Aorta (tissue), 5 donors: ENCODE data around the gene E2F6. TPM values are rescaled to one million over a fixed set of nuclear protein-coding genes. Genes with fewer than 3 reads are reported as not detected.

Experiments
- ATAC-seq: fragments of 200-7000 bp; cut with Tn5 transposase; one replicate; pipeline ENCODE4 v1.9.1; 2022; ENCODE audit warnings: moderate library complexity; ENCODE audit not compliant: low FRiP score
- DNase-seq, 2 donors: peaks; one replicate each; pipeline ENCODE4 v3.0.0-alpha.2; 2020
- H3K27ac ChIP-seq, 2 donors: one replicate each; pipeline ENCODE4 v1.5.1; 2013; ENCODE audit warnings: low read length in 2 of 2, mild to moderate bottlenecking in 2 of 2, moderate library complexity in 2 of 2, control low read depth in 1 of 2, inconsistent platforms in 1 of 2, low read depth in 1 of 2
- H3K27me3 ChIP-seq, 2 donors: one replicate each; pipeline ENCODE4 v1.6.1; 2013; ENCODE audit warnings: control low read depth in 1 of 2, low read length in 1 of 2, mild to moderate bottlenecking in 1 of 2, moderate library complexity in 1 of 2; ENCODE audit not compliant: insufficient read depth in 2 of 2, control insufficient read depth in 1 of 2
- H3K36me3 ChIP-seq, 2 donors: one replicate each; pipeline ENCODE4 v1.6.1; 2013; ENCODE audit warnings: control low read depth in 1 of 2, low read length in 1 of 2, mild to moderate bottlenecking in 1 of 2; ENCODE audit not compliant: insufficient read depth in 2 of 2, control insufficient read depth in 1 of 2
- H3K4me1 ChIP-seq, 2 donors: one replicate each; pipeline ENCODE4 v1.6.1; 2013; ENCODE audit warnings: low read length in 2 of 2, control low read depth in 1 of 2, mild to moderate bottlenecking in 1 of 2, moderate library complexity in 1 of 2; ENCODE audit not compliant: insufficient read depth in 2 of 2, control insufficient read depth in 1 of 2
- H3K4me3 ChIP-seq, 2 donors: one replicate each; pipeline ENCODE4 v1.5.1; 2013; ENCODE audit warnings: low read length in 2 of 2, control low read depth in 1 of 2, mild to moderate bottlenecking in 1 of 2
- H3K9me3 ChIP-seq: one replicate; pipeline ENCODE4 v1.6.1; 2013; ENCODE audit warnings: mild to moderate bottlenecking, low read length; ENCODE audit not compliant: control insufficient read depth
- WGBS, 2 donors: extraction: QIAGEN DNeasy Blood & Tissue Kit; methylation state at CpG; one replicate each; pipeline ENCODE4 v1.1.7; 2013; 5-methylcytosine and 5-hydroxymethylcytosine counted together
- intact Hi-C, 2 donors: fragments of 100-400 bp; cut with DNase I; formaldehyde crosslinking; loops; one replicate each; pipeline versions ENCODE4 v1.14.2 to v1.15.0; 2022
- polyA plus RNA-seq, 2 donors: library from polyadenylated mRNA; stranded (reverse); fragments of 200-250 nt; gene quantifications; one replicate each; pipeline ENCODE4 v1.2.3, GENCODE V29; 2013
- total RNA-seq, 2 donors: library from RNA; stranded (reverse); fragmentation: NEBNext Ultra II Directional; extraction: Animal tissue kit (Norgen Biotek cat#: 25700); gene quantifications; one replicate each; pipeline ENCODE4 v1.2.1, GENCODE V29; 2021
- donor health status: healthy with polysubstance abuse.
- donor health status: Bipolar disorder and iron deficiency.
- donor health status: DM: no; HTN: no; CAD: no.
- donor health status: DM: no; HTN: no; CAD: no.
- donor health status: DM: yes; HTN: yes; CAD: no.

The E2F6 gene
- total and polyA plus RNA-seq, 4 donors, result 8.6 to 13.4 (median 9.4) TPM

DNA sequence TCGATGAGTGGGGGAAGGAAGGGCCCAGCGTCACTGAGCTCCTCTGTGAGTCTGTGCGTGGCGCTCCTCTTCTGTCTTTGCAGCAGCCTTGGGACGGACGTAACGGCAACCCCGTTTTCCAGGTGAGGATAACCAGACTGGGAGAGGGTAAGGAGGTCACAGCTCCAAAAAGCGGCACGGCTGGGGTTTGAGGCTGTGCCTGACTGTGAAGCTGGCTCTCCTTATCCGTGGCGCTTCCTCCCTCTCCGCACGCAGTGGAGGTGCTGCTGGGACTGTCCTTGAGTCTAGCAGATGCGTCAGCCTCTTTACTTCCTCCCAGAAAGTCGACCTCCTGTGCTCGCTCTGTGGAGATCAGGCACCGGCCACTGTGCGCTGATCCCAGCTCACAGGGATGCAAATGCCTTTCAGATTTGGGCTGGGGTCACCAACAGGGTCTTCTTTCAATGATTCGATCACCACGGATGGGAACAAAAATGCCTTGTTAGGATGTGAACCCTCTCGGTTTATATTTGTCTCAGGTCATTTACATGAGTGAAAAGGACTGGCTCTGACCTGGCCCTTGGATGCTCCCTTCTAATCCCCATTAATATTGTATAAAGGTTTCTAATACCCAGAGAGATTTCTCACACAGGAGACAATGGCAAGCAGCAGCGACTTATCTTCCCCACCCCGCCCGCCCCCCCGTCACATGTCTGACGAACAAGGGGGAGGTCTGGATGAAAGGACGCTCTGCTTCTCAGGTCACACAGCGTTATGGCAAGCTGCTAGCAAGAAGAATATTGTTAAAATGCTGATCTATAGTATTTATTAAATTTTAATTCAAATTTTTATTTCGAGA is 30.1 kb upstream of the E2F6 start:
- DNase-seq (no peak), ATAC-seq (no peak)
- WGBS, 2 donors, result 47% methylated on average over 29 to 30 of the region's 30 CpGs
- H3K27ac ChIP-seq, result no peak overlapping the region
- intact Hi-C loops, result no loop called here
- H3K4me3 ChIP-seq, result no peak overlapping the region
- no peaks in the 10 kb centered on the region for H3K27me3 ChIP-seq
- no peaks in the 10 kb centered on the region for H3K4me1 ChIP-seq
- no peaks in the 10 kb centered on the region for H3K36me3 ChIP-seq
- no peaks in the 10 kb centered on the region for H3K9me3 ChIP-seq

DNA sequence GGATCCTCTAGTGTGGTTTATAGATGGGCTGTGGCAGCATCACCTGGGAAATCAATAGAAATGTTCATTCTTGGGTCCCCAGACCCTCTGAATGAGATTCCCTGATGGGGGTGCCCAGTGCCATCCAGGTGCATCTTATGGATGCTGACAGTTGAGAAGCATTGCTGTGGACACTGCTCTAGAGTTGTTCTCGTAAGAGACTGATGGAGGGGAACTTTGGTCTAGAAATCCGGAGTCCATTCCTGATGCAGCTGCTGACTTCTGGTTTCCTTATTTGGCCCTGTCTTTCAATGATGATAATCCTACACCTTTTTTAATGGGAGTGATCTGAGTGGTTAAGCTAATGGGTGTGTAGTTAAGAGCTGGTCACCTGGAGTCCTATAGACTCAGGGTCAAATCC is 28.3 kb upstream of the E2F6 start:
- ATAC-seq (no peak), DNase-seq (no peak)
- H3K27me3 ChIP-seq, result no peaks in the 10 kb centered on the region
- no peak overlapping the region for H3K27ac ChIP-seq
- no peaks in the 10 kb centered on the region for H3K9me3 ChIP-seq
- no peaks in the 10 kb centered on the region for H3K4me1 ChIP-seq
- intact Hi-C loops, result no loop called here
- H3K36me3 ChIP-seq, result no peaks in the 10 kb centered on the region
- WGBS, 2 donors, result 92 to 96% methylated on average over 2 of the region's 2 CpGs
- no peak overlapping the region for H3K4me3 ChIP-seq

DNA sequence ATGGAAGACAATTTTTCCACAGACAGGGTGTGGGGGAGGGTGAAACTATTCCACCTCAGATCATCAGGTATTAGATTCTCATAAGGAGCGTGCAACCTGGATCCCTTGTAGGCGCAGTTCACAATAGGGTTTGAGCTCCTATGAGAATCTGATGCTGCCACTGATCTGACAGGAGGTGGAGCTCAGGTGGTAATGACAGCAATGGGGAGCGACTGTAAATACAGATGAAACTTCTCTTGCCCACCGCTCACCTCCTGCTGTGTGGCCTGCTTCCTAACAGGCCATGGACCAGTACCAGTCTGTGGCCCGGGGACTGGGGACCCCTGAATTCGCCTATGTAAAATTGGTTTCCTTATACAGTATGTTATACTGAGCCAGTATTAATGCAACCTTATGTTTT is 27.3 kb upstream of the E2F6 start:
- WGBS, 2 donors, result 93 to 96% methylated on average over 6 of the region's 6 CpGs
- H3K27ac ChIP-seq, result no peak overlapping the region
- H3K9me3 ChIP-seq, result no peaks in the 10 kb centered on the region
- H3K27me3 ChIP-seq, result no peaks in the 10 kb centered on the region
- ATAC-seq, result no peak
- H3K4me1 ChIP-seq, result no peaks in the 10 kb centered on the region
- no peak for DNase-seq
- no peaks in the 10 kb centered on the region for H3K36me3 ChIP-seq
- H3K4me3 ChIP-seq, result no peak overlapping the region
- intact Hi-C loops, result no loop called here

- Histone ChIP-seq H3K36me3 (no peaks in the 10 kb centered on the region), H3K9me3 (no peaks in the 10 kb centered on the region), H3K4me3 (no peak overlapping the region), H3K27me3 (no peaks in the 10 kb centered on the region), H3K4me1 (no peaks in the 10 kb centered on the region), H3K27ac (no peak overlapping the region)
- 100% methylated on average over 1 of the region's 1 CpG for WGBS, 2 donors
- intact Hi-C loops, result no loop called here
- ATAC-seq, result no peak
- no peak for DNase-seq
These were observed 26.8 kb upstream of the E2F6 start for GRCh38 chr2:11492720-11493119.

DNA sequence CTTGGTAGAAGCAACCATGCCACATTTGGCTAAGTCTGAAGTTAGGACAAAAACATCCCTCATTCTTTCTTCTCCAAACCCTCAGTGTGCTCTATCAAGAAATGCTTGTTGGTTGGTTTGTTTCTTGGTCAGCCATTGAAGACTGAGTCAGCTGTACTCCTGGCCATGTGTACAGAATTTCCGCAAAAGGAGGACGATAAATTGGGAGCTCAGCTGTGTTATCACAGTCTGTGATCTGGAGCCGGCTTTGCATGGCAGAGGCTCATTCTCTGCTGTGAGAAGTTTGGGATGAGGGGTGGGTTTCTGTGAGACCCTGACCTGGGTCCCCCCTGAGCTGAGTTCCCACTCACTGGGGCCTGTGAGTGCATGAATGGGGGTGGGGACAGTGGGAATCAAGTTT is 26.3 kb upstream of the E2F6 start:
- 71 to 76% methylated on average over 3 of the region's 3 CpGs for WGBS, 2 donors
- Histone ChIP-seq H3K9me3 (no peaks in the 10 kb centered on the region), H3K27ac (no peak overlapping the region), H3K27me3 (no peaks in the 10 kb centered on the region), H3K36me3 (no peaks in the 10 kb centered on the region), H3K4me1 (no peaks in the 10 kb centered on the region), H3K4me3 (no peak overlapping the region)
- ATAC-seq (no peak), DNase-seq (no peak)
- intact Hi-C loops, result no loop called here

- intact Hi-C loops, result no loop called here
- no peaks in the 10 kb centered on the region for H3K27me3 ChIP-seq
- whole genome bisulfite sequencing, 2 donors, result 65% methylated on average over 3 of the region's 3 CpGs
- no peak overlapping the region for H3K4me3 ChIP-seq
- H3K9me3 ChIP-seq, result no peaks in the 10 kb centered on the region
- no peak for DNase-seq
- no peak overlapping the region for H3K27ac ChIP-seq
- H3K36me3 ChIP-seq, result no peaks in the 10 kb centered on the region
- no peaks in the 10 kb centered on the region for H3K4me1 ChIP-seq
- ATAC-seq, result no peak
These were observed 25.5 kb upstream of the E2F6 start for GRCh38 chr2:11491348-11491933.

DNA sequence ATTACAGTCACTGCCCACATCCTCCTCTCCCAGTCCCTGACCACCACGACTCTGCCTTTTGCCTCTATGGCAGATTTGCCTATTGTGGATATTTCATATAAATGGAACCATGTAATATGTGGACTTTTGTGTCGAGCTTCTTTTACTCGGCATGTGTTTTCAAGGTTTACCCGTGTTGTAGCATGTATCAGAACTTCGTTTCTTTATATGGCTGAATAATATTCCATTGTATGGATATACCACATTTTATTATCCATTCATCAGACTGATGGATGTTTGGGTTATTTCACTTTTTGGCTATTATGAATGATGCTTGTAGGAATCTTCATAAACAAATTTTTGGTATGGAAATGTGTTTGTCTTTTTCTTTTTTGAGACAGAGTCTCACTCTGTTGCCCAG is 24.2 kb upstream of the E2F6 start:
- H3K36me3 ChIP-seq, result no peaks in the 10 kb centered on the region
- ATAC-seq (no peak), DNase-seq (no peak)
- no peak overlapping the region for H3K27ac ChIP-seq
- no peaks in the 10 kb centered on the region for H3K4me1 ChIP-seq
- no peaks in the 10 kb centered on the region for H3K27me3 ChIP-seq
- WGBS, 2 donors, result 94 to 95% methylated on average over 5 of the region's 5 CpGs
- H3K4me3 ChIP-seq, result no peak overlapping the region
- intact Hi-C loops, result no loop called here
- H3K9me3 ChIP-seq, result no peaks in the 10 kb centered on the region

DNA sequence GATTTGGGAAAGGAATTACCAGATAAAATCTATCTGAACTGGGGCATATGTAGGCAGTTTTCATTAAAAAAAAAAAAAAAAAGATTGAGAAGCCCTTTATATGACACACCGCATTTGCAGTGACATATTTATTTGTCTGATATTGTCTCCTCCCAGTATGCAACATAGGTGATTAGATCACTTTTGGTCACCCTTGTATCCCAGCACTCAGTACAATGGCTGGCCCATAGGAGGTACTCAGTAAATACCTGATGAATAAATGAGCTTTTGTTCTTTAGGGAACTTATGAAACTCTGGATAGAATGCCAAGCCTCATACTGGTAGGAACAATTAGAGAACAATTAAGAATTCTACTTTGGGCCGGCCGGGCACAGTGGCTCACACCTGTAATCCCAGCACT is 22.8 kb upstream of the E2F6 start:
- DNase-seq (no peak), ATAC-seq (no peak)
- Histone ChIP-seq H3K9me3 (no peaks in the 10 kb centered on the region), H3K4me3 (no peak overlapping the region), H3K27ac (no peak overlapping the region), H3K36me3 (no peaks in the 10 kb centered on the region), H3K27me3 (no peaks in the 10 kb centered on the region), H3K4me1 (no peaks in the 10 kb centered on the region)
- intact Hi-C loops, result no loop called here
- WGBS, 2 donors, result 65 to 77% methylated on average over 3 of the region's 3 CpGs
